HL-60 (cell line): Measurements from ENCODE around the gene TTC12.

Experiments
- DNase-seq, 2 experiments: peaks; one replicate each; pipeline ENCODE4 v3.0.0-alpha.2; 2010 to 2020; ENCODE audit warnings: low read depth in 1 of 2, low spot score in 1 of 2
- H3K27ac ChIP-seq: fragments of 250-450 bp; sonication (Bioruptor Pico); replicated peaks from 2 replicates; pipeline ENCODE4 v1.5.1; 2020; ENCODE audit warnings: mild to moderate bottlenecking, moderate library complexity
- H3K27me3 ChIP-seq: fragments of 250-450 bp; sonication (Bioruptor Pico); 2 replicates; pipeline ENCODE4 v1.5.1; 2021; ENCODE audit warnings: mild to moderate bottlenecking, moderate library complexity; ENCODE audit not compliant: insufficient read depth, poor library complexity, severe bottlenecking
- H3K4me3 ChIP-seq: replicated peaks from 2 replicates; pipeline ENCODE4 v1.5.1; 2011; ENCODE audit warnings: mild to moderate bottlenecking, control low read depth, low read length; ENCODE audit not compliant: insufficient read depth
- GABPA ChIP-seq: IDR thresholded peaks from 2 replicates; pipeline ENCODE4 v1.6.1; 2012; ENCODE audit warnings: low read depth
- POLR2AphosphoS5 ChIP-seq: IDR thresholded peaks from 2 replicates; pipeline ENCODE4 v1.6.1; 2012; ENCODE audit warnings: low read depth
- SPI1 ChIP-seq: IDR thresholded peaks from 2 replicates; pipeline ENCODE4 v1.6.1; 2012; ENCODE audit warnings: low read depth, mild to moderate bottlenecking, borderline replicate concordance
- TF ChIP-seq, protein P1 (sequence below): IDR thresholded peaks from 2 replicates; pipeline ENCODE4 v1.6.1; 2012; ENCODE audit warnings: low read depth; ENCODE audit not compliant: insufficient replicate concordance
- TF ChIP-seq, protein P2 (sequence below): IDR thresholded peaks from one replicate; pipeline ENCODE4 v1.5.1; 2011; ENCODE audit warnings: low read length, control low read depth, inconsistent platforms; ENCODE audit not compliant: insufficient read depth

Gene TTC12

GRCh38 chr11:113404859-113405430, 90.6 kb downstream of the TTC12 start:
- Histone ChIP-seq H3K27me3 (no peaks in the 10 kb centered on the region), H3K27ac (no peak overlapping the region), H3K4me3 (no peak overlapping the region)
- TF ChIP-seq GABPA: no peak
- TF ChIP-seq, protein P1, sequence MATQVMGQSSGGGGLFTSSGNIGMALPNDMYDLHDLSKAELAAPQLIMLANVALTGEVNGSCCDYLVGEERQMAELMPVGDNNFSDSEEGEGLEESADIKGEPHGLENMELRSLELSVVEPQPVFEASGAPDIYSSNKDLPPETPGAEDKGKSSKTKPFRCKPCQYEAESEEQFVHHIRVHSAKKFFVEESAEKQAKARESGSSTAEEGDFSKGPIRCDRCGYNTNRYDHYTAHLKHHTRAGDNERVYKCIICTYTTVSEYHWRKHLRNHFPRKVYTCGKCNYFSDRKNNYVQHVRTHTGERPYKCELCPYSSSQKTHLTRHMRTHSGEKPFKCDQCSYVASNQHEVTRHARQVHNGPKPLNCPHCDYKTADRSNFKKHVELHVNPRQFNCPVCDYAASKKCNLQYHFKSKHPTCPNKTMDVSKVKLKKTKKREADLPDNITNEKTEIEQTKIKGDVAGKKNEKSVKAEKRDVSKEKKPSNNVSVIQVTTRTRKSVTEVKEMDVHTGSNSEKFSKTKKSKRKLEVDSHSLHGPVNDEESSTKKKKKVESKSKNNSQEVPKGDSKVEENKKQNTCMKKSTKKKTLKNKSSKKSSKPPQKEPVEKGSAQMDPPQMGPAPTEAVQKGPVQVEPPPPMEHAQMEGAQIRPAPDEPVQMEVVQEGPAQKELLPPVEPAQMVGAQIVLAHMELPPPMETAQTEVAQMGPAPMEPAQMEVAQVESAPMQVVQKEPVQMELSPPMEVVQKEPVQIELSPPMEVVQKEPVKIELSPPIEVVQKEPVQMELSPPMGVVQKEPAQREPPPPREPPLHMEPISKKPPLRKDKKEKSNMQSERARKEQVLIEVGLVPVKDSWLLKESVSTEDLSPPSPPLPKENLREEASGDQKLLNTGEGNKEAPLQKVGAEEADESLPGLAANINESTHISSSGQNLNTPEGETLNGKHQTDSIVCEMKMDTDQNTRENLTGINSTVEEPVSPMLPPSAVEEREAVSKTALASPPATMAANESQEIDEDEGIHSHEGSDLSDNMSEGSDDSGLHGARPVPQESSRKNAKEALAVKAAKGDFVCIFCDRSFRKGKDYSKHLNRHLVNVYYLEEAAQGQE: no peak
- no peak for TF ChIP-seq POLR2AphosphoS5
- TF ChIP-seq, protein P2, sequence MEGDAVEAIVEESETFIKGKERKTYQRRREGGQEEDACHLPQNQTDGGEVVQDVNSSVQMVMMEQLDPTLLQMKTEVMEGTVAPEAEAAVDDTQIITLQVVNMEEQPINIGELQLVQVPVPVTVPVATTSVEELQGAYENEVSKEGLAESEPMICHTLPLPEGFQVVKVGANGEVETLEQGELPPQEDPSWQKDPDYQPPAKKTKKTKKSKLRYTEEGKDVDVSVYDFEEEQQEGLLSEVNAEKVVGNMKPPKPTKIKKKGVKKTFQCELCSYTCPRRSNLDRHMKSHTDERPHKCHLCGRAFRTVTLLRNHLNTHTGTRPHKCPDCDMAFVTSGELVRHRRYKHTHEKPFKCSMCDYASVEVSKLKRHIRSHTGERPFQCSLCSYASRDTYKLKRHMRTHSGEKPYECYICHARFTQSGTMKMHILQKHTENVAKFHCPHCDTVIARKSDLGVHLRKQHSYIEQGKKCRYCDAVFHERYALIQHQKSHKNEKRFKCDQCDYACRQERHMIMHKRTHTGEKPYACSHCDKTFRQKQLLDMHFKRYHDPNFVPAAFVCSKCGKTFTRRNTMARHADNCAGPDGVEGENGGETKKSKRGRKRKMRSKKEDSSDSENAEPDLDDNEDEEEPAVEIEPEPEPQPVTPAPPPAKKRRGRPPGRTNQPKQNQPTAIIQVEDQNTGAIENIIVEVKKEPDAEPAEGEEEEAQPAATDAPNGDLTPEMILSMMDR: no peak
- no peak for TF ChIP-seq SPI1
- DNase-seq: no peak

DNA sequence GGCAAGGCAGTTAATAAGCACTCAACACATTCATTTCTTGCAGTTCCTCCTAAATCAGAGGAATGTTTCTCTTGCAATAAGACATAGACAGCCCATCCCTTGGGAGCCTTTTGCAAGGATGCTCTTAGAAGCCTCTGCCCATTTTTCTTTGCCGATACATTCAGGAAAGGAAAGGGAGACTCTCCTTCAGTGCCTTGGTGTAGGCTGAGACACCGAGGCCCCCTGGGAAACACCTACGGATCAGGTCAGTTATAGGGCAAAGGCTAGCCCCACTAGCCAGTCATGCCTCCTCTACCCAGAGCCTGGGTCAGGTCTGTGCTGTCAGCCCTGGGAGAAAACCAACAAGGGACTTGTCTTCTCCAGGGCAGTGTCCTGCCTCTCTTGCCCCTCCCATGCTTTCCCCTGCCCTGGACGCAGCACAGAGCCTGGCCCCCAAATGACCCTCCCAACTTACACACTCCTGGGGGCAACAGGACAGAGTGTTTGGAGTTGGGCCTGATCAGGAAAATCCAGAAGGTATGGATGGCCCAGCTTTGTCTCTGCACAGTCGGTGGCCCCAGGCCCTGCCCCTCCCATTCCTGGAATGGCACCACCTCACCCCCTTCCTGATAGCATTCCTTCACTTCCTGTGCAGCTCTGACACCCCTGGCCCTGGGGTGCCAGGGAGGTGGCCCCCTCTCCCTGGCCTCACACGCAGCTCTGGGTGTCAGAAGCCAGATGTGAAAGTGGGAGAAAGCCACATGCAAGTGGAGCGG, 91.5 kb downstream of the TTC12 start:
- Histone ChIP-seq H3K4me3 (no peak overlapping the region), H3K27ac (no peak overlapping the region), H3K27me3 (no peaks in the 10 kb centered on the region)
- DNase-seq: no peak
- TF ChIP-seq, protein P2: no peak
- TF ChIP-seq POLR2AphosphoS5 (no peak), GABPA (no peak), SPI1 (no peak)
- TF ChIP-seq, protein P1: no peak

DNA sequence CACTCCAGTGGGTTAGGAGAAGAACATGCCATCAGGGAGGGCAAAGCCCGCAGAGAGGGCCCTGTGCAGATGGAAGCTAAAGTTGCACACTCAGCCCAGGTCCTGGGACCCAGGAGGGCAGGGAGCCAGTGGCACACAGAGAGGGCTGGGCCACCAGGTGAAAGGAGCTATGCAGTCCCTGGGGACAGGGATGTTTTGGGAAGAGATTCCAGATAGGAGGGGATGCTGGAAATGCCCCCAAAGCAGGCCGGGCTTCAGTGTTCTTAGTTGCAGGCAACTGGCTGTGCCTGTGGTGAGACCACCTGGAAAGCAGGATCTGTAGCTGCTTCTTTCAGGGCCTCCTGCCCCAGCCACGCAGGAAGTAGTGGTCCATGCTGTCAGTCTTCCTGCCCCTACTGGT, 92.8 kb downstream of the TTC12 start:
- TF ChIP-seq SPI1 (no peak), GABPA (no peak)
- TF ChIP-seq, protein P1: no peak

More for the DNA sequence above, 92.8 kb downstream of the TTC12 start:
- H3K27ac ChIP-seq: no peak overlapping the region
- H3K27me3 ChIP-seq: no peaks in the 10 kb centered on the region
- DNase-seq: no peak
- no peak overlapping the region for H3K4me3 ChIP-seq
